GM06990 (cell line): ENCODE measurements around the gene NTRK2.
"Not testable (repeated sequence)": the region's sequence is repeated elsewhere in the genome, so short reads cannot be mapped to it uniquely, and the experiment has no call there.

Experiments
- DNase-seq: peaks from one replicate; pipeline ENCODE4 v3.0.0-alpha.2; 2011; ENCODE audit not compliant: insufficient read length; ENCODE audit errors: extremely low read depth
- H3K27me3 ChIP-seq: replicated peaks from 2 replicates; pipeline ENCODE4 v1.6.0; 2011; ENCODE audit warnings: low read length; ENCODE audit not compliant: control insufficient read depth, insufficient read depth
- H3K36me3 ChIP-seq: 2 replicates; pipeline ENCODE4 v1.5.1; 2011; ENCODE audit warnings: low read length; ENCODE audit not compliant: control insufficient read depth, insufficient read depth
- H3K4me3 ChIP-seq: replicated peaks from 2 replicates; pipeline ENCODE4 v1.5.1; 2011; ENCODE audit warnings: low read depth, mild to moderate bottlenecking, control low read depth, low read length
- TF ChIP-seq, protein P1 (sequence below): IDR thresholded peaks from 2 replicates; pipeline ENCODE4 v1.5.1; 2011; ENCODE audit warnings: low read length, control low read depth, mild to moderate bottlenecking, inconsistent platforms; ENCODE audit not compliant: insufficient read depth, poor library complexity, severe bottlenecking

NTRK2 gene

DNA sequence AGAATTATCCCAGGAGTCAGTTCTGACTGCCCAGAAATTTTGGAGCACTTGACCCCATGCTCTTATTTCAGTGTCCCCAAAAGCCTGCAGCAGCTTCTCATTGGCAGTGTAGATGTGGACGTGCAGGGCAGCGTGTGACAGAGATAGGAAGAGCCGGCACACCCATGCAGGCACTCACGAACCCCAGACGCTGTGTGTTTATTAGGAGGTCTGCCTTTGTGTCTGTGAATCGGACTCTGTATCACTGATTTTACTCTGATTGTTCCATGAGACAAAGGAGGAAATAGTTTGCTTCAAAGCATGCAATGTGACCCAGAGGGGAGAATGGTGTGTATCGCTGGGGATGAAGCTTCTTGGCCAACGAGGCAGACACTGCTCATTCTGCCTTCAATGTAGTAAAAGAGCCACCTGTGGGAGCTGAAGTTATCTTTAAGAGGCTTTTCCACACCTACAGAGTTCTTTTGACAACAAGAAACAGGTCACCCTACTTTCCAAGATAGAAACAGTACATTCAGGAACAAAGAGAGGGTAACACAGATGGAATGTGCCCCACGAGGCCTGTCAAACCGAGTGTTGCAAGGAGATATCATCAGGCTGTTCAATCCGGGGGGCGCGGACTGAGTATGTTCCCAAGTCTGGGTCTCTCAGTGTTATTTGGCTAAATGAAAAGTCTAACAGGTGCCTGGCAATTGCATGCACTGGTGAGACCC, 224.0 kb downstream of the NTRK2 start:
- Histone ChIP-seq H3K4me3 (no peak overlapping the region), H3K36me3 (no peaks in the 10 kb centered on the region), H3K27me3 (no peaks in the 10 kb centered on the region)
- TF ChIP-seq, protein P1, sequence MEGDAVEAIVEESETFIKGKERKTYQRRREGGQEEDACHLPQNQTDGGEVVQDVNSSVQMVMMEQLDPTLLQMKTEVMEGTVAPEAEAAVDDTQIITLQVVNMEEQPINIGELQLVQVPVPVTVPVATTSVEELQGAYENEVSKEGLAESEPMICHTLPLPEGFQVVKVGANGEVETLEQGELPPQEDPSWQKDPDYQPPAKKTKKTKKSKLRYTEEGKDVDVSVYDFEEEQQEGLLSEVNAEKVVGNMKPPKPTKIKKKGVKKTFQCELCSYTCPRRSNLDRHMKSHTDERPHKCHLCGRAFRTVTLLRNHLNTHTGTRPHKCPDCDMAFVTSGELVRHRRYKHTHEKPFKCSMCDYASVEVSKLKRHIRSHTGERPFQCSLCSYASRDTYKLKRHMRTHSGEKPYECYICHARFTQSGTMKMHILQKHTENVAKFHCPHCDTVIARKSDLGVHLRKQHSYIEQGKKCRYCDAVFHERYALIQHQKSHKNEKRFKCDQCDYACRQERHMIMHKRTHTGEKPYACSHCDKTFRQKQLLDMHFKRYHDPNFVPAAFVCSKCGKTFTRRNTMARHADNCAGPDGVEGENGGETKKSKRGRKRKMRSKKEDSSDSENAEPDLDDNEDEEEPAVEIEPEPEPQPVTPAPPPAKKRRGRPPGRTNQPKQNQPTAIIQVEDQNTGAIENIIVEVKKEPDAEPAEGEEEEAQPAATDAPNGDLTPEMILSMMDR: no peak
- DNase-seq: no peak

DNA sequence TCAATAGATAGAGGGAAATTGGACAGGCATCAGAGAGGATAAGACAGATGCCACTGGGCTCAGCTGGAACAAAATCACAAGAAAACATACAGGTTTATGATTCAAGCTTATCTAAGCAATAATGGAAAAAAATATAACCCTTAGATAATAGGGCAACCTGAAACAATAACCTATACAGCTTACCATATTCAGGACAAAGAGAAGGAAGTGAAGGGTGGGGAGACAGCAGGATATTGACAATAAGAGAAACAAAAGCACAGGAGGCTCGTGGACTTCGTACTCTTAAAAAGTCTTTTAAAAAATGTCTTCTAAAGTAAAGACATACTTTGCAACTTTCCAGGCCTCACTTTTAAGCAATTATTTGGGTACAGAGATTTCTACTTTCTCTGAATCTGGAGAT, 225.3 kb downstream of the NTRK2 start:
- H3K4me3 ChIP-seq: no peak overlapping the region
- DNase-seq: no peak
- H3K36me3 ChIP-seq: no peaks in the 10 kb centered on the region
- H3K27me3 ChIP-seq: no peaks in the 10 kb centered on the region
- TF ChIP-seq, protein P1: no peak

DNA sequence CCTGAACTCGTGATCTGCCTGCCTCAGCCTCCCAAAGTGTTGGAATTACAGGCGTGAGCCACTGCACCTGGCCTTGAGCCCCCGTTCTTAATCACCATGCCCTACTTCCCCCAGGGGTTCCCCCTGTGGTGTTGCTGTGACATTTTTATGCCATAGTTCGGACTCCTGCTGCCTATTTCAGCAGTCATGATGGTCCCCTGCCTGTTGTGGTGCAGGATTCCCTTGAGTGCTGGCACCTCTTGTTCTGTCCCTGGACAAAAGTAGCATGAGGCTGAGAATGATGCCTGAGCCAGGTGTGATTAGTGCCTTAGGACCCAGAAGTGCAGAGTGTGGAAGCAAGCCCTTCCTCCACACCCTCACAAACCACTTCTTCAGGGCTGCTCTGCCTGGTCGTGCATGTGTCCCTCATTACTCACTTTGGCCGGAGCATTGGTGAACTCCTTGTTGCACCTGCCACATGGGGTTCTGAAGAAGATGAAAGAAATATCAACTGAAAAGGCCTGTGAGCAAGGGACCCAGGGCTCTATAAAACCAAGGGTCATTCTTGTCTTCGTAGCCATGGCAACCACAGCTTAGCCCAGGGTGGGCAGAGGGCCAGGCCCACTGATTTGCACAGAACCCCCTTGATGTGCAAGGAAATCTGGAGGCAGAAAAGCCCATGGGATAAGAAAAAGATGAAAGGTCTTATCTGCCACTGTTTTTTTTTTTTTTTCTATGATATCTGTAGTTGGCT, 228.0 kb downstream of the NTRK2 start:
- no peak overlapping the region for H3K4me3 ChIP-seq
- no peaks in the 10 kb centered on the region for H3K36me3 ChIP-seq
- no peak for DNase-seq
- no peaks in the 10 kb centered on the region for H3K27me3 ChIP-seq
- TF ChIP-seq, protein P1: no peak

DNA sequence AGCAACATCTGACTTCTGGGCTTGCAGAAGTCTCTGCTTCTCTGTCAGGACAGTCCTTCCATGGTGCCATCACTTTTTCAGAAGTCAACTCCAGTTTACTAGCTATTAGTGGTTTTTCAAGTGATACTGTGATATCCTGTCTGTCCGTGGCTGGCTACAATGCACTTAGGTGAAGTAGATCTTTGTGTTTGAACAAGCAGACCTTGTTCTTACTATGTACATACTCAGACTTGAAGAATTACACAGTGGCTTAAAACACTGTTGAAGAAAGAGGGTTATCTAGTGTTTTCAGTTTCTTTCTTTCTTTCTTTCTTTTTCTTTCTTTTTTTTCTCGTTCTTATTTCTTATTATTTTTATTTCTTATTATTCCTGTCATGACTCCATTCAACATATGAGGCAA, 228.7 kb downstream of the NTRK2 start:
- DNase-seq: no peak
- H3K27me3 ChIP-seq: no peaks in the 10 kb centered on the region

DNA sequence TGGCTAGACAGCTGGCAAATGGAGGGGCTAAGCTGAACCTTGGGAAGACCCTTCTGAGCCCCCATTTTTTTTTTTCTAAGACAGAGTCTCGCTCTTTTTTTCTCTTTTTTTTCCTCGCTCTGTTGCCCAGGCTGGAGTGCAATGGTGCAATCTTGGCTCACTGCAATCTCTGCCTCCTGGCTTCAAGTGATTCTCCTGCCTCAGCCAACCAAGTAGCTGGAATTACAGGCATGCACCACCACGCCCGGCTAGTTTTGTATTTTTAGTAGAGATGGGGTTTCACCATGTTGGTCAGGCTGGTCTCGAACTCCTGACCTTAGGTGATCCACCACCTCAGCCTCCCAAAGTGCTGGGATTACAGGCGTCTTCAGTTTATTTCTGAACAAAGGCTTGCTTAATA, 229.1 kb downstream of the NTRK2 start:
- not testable (repeated sequence) for H3K36me3 ChIP-seq, DNase-seq, H3K4me3 ChIP-seq, H3K27me3 ChIP-seq

More for the DNA sequence above, 228.7 kb downstream of the NTRK2 start:
- TF ChIP-seq, protein P1: no peak
- Histone ChIP-seq H3K36me3 (no peaks in the 10 kb centered on the region), H3K4me3 (no peak overlapping the region)

DNA sequence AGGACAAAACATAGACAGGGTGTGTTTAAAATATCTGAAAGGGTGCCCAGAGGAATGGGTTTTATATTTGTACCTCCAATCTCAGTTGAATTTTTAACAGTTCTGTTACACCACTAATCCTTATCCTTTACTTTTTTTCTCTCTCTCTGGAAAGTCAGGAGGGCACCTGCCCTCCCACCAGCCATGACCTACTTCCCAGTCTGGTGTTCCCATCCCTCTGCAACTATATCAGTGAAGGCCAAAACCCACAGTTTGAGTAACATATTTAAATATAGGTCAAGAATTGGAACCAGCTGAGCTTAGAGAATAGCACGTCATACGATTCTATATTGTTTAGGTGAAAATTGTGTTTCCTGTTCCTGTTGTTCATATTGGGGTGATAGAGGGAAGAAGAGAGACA, 229.8 kb downstream of the NTRK2 start:
- TF ChIP-seq, protein P1: no peak
- no peaks in the 10 kb centered on the region for H3K27me3 ChIP-seq
- H3K36me3 ChIP-seq: no peaks in the 10 kb centered on the region
- DNase-seq: no peak
- H3K4me3 ChIP-seq: no peak overlapping the region
